Pulmonary artery endothelial cell (primary cell): ENCODE results near the gene YTHDC1. TPM values are rescaled to one million over a fixed set of nuclear protein-coding genes. Genes with fewer than 3 reads are reported as not detected.
"Not testable (repeated sequence)": the region's sequence is repeated elsewhere in the genome, so short reads cannot be mapped to it uniquely, and the experiment has no call there.

ENCODE experiments used
- DNase-seq: peaks from one replicate; pipeline ENCODE4 v3.0.0-alpha.2; 2011; ENCODE audit warnings: low read depth, low spot score
- total RNA-seq: library from RNA; depleted of rRNA; stranded (reverse); fragments of >200 nt; gene quantifications from 2 replicates; pipeline ENCODE4 v1.2.3, GENCODE V29; 2014

YTHDC1 gene
- total RNA-seq, 1 donor from 2014 or later, result 40.4 TPM

- no peak for DNase-seq
Observed at GRCh38 chr4:68291256-68291655, 58.6 kb downstream of the YTHDC1 start.

- DNase-seq, result no peak
Observed at GRCh38 chr4:68288393-68288740, 61.5 kb downstream of the YTHDC1 start.

GRCh38 chr4:68287704-68288392 lies 62.0 kb downstream of the YTHDC1 start:
- no peak for DNase-seq

GRCh38 chr4:68283714-68284113 lies 66.2 kb downstream of the YTHDC1 start:
- DNase-seq, result no peak

- no peak for DNase-seq
Observed at GRCh38 chr4:68283095-68283494, 66.8 kb downstream of the YTHDC1 start.

GRCh38 chr4:68281796-68282740 lies 67.8 kb downstream of the YTHDC1 start:
- DNase-seq, result not testable (repeated sequence)

GRCh38 chr4:68278029-68278428 lies 71.9 kb downstream of the YTHDC1 start:
- no peak for DNase-seq

- DNase-seq, result no peak
Observed at GRCh38 chr4:68277627-68278026, 72.3 kb downstream of the YTHDC1 start.

- no peak for DNase-seq
Observed at GRCh38 chr4:68272860-68273259, 77.0 kb downstream of the YTHDC1 start.

- no peak for DNase-seq
Observed at GRCh38 chr4:68272380-68272779, 77.5 kb downstream of the YTHDC1 start.

- DNase-seq, result peak; percentile 7
Observed at GRCh38 chr4:68271851-68272357, 78.0 kb downstream of the YTHDC1 start.

GRCh38 chr4:68267433-68267944 lies 82.4 kb downstream of the YTHDC1 start:
- DNase-seq, result no peak

- DNase-seq, result no peak
Observed at GRCh38 chr4:68264875-68265565, 84.9 kb downstream of the YTHDC1 start.

Other genes starting within 250 kb of the YTHDC1 start
- gene TMPRSS11F, start 220.2 kb downstream of the YTHDC1 start, total RNA-seq, result not detected in 2 replicates
- not detected in 2 replicates for gene TMPRSS11B, start 104.4 kb downstream of the YTHDC1 start, total RNA-seq
- 0.04 TPM in 1 of 2 replicates, not detected in the other for gene TMPRSS11E, start 97.4 kb upstream of the YTHDC1 start, total RNA-seq
- not detected in 2 replicates for gene UGT2B17, start 226.2 kb upstream of the YTHDC1 start, total RNA-seq